ENCODE results near the gene NPTX1. TPM values are rescaled to one million over a fixed set of nuclear protein-coding genes. Genes with fewer than 3 reads are reported as not detected.

Gene NPTX1
- total and polyA plus RNA-seq, 2 of the 13 experiments (the other 11 are each of a cell fraction or from before 2014, with no cell fraction given): 0.01 TPM; not detected in 1

GRCh38 chr17:80494547-80494946 lies 18.1 kb upstream of the NPTX1 start:
- FAIRE-seq: no peak
- WGBS (ENCODE audit: low lambda C conversion rate): 20% methylated on average over 2 of the region's 7 CpGs
- in situ Hi-C loops (cut with HindIII; ENCODE audit: extremely low pct_ligation_motif_present, low pct_unique_long_range_greater_than_20kb): no loop called here

More at GRCh38 chr17:80494547-80494946, 18.1 kb upstream of the NPTX1 start:
- H3K4me3 ChIP-seq (replicated peaks in 1 of 3; ENCODE audit: insufficient read depth in 1 of 3, low read depth in 2 of 3, low read length in 3 of 3): no peak overlapping the region
- H3K9me3 ChIP-seq (ENCODE audit: low read length): no peaks in the 10 kb centered on the region
- no peak overlapping the region for H2AFZ ChIP-seq (ENCODE audit: low read length)
- H3K27me3 ChIP-seq (ENCODE audit: control insufficient read depth in 1 of 2, insufficient read depth in 2 of 2, low read length in 2 of 2): peaks cover 10 to 53% of the 10 kb centered on the region in 2 experiments; a peak in 4 of 5 replicates
- intact Hi-C loops (cut with micrococcal nuclease; ENCODE audit: unreplicated experiment): no loop called here
- no peaks in the 10 kb centered on the region for H3K79me2 ChIP-seq (ENCODE audit: insufficient read depth, low read length)
- ChIA-PET POLR2A (no interaction called here), CTCF (ENCODE audit: low intra/inter-chr PET ratio, low total read pairs) (no interaction called here)
- ATAC-seq (no peak), DNase-seq (ENCODE audit: low spot score) (no peak)
- H3K9ac ChIP-seq (ENCODE audit: insufficient read depth, low read depth, low read length): no peak overlapping the region
- no peak overlapping the region for H3K4me2 ChIP-seq (ENCODE audit: low read depth, low read length)
- BruUV-seq (replicated peaks): no TSS peak
- no peak overlapping the region for H3K27ac ChIP-seq (ENCODE audit: extremely low read length, insufficient read depth, low read length)
- peaks cover 34% of the 10 kb centered on the region for H3K4me1 ChIP-seq (ENCODE audit: insufficient read depth, low read length)
- H4K20me1 ChIP-seq (ENCODE audit: insufficient read depth, low read length): no peaks in the 10 kb centered on the region
- no peaks in the 10 kb centered on the region for H3K36me3 ChIP-seq (replicated peaks in 1 of 2; ENCODE audit: control insufficient read depth in 1 of 2, insufficient read depth in 2 of 2, low read length in 2 of 2)
- TF ChIP-seq ZNF768 (CRISPR knock-in tag; IDR thresholded peaks at IDR 0.05) (peak; percentile 98), TRIM22 (IDR thresholded peaks at IDR 0.05) (no peak), ZMYM3 (CRISPR knock-in tag; IDR thresholded peaks at IDR 0.05) (peak; percentile 78), FOSL2 (CRISPR knock-in tag; IDR thresholded peaks at IDR 0.05) (peak; percentile 51; the same call in 1 of the 2 replicates)
- TF ChIP-seq, protein P1, sequence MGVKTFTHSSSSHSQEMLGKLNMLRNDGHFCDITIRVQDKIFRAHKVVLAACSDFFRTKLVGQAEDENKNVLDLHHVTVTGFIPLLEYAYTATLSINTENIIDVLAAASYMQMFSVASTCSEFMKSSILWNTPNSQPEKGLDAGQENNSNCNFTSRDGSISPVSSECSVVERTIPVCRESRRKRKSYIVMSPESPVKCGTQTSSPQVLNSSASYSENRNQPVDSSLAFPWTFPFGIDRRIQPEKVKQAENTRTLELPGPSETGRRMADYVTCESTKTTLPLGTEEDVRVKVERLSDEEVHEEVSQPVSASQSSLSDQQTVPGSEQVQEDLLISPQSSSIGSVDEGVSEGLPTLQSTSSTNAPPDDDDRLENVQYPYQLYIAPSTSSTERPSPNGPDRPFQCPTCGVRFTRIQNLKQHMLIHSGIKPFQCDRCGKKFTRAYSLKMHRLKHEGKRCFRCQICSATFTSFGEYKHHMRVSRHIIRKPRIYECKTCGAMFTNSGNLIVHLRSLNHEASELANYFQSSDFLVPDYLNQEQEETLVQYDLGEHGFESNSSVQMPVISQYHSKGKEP (CRISPR knock-in tag; IDR thresholded peaks at IDR 0.05): no peak
